Sigmoid colon (tissue), 4 donors: ENCODE results near the gene TMEM258.

ENCODE experiments used
- CTCF ChIP-seq, 4 experiments: fragments of 450-650 bp in 3 of 4; fragments of 200-600 bp in 1 of 4; IDR thresholded peaks; one replicate each; pipeline ENCODE4 v1.5.1; 2016 to 2019; ENCODE audit warnings: antibody characterized with exemption in 4 of 4, mild to moderate bottlenecking in 3 of 4, moderate library complexity in 2 of 4
- EP300 ChIP-seq, 4 donors: sonication (generic); formaldehyde crosslinking; IDR thresholded peaks; one replicate each; pipeline ENCODE4 v1.6.1; 2017; ENCODE audit warnings: antibody characterized with exemption in 4 of 4
- POLR2A ChIP-seq, 2 donors: fragments of 450-650 bp; IDR thresholded peaks; one replicate each; pipeline ENCODE4 v1.6.1; 2016; ENCODE audit warnings: antibody characterized with exemption in 2 of 2, mild to moderate bottlenecking in 2 of 2, moderate library complexity in 2 of 2
- POLR2AphosphoS5 ChIP-seq, 4 donors: sonication (generic); formaldehyde crosslinking; IDR thresholded peaks; one replicate each; pipeline ENCODE4 v1.6.1; 2017; ENCODE audit warnings: antibody characterized with exemption in 4 of 4

- TF ChIP-seq POLR2A (IDR thresholded peaks at IDR 0.05) (no peak), CTCF (IDR thresholded peaks at IDR 0.05) (no peak), POLR2AphosphoS5 (IDR thresholded peaks at IDR 0.05) (no peak), EP300 (IDR thresholded peaks at IDR 0.05) (no peak)
Measured at GRCh38 chr11:61803889-61804647, 11.7 kb upstream of the TMEM258 start.
